Hindlimb muscle (tissue), 1 donor: Measurements from ENCODE around the gene SLC52A1. TPM values are rescaled to one million over a fixed set of nuclear protein-coding genes. Genes with fewer than 3 reads are reported as not detected.
"Not testable (repeated sequence)": the region's sequence is repeated elsewhere in the genome, so short reads cannot be mapped to it uniquely, and the experiment has no call there.

Experiments
- DNase-seq: peaks from one replicate; pipeline ENCODE4 v3.0.0-alpha.2; 2013
- polyA plus RNA-seq: library from polyadenylated mRNA; unstranded; fragments of 120-200 nt; gene quantifications from one replicate; pipeline ENCODE4 v1.2.1, GENCODE V29; 2013; ENCODE audit not compliant: insufficient read length

SLC52A1 gene
- polyA plus RNA-seq, 1 donor, result not detected

- peak; percentile 85 for DNase-seq
Measured at GRCh38 chr17:5031365-5032082, 3.7 kb downstream of the SLC52A1 start.

GRCh38 chr17:5030168-5030567, 5.1 kb downstream of the SLC52A1 start:
- not testable (repeated sequence) for DNase-seq

GRCh38 chr17:5027916-5028315, 7.3 kb downstream of the SLC52A1 start:
- no peak for DNase-seq

GRCh38 chr17:5027299-5027698, 7.9 kb downstream of the SLC52A1 start:
- no peak for DNase-seq

GRCh38 chr17:5024604-5025003, 10.6 kb downstream of the SLC52A1 start:
- DNase-seq, result no peak

- DNase-seq, result no peak
Measured at GRCh38 chr17:5023588-5024147, 11.6 kb downstream of the SLC52A1 start.

GRCh38 chr17:5022171-5022711, 13.0 kb downstream of the SLC52A1 start:
- DNase-seq, result no peak

- DNase-seq, result no peak
Measured at GRCh38 chr17:5020502-5021023, 14.7 kb downstream of the SLC52A1 start.

- no peak for DNase-seq
Measured at GRCh38 chr17:5019475-5019956, 15.7 kb downstream of the SLC52A1 start.

GRCh38 chr17:5014357-5014756, 20.9 kb downstream of the SLC52A1 start:
- DNase-seq, result no peak

GRCh38 chr17:5011928-5012327, 23.3 kb downstream of the SLC52A1 start:
- no peak for DNase-seq

- DNase-seq, result no peak
Measured at GRCh38 chr17:5003214-5003867, 31.9 kb downstream of the SLC52A1 start.

- no peak for DNase-seq
Measured at GRCh38 chr17:5002121-5002788, 33.0 kb downstream of the SLC52A1 start.

- no peak for DNase-seq
Measured at GRCh38 chr17:5000237-5000639, 35.0 kb downstream of the SLC52A1 start.

- DNase-seq, result no peak
Measured at GRCh38 chr17:4999430-5000093, 35.7 kb downstream of the SLC52A1 start.

- no peak for DNase-seq
Measured at GRCh38 chr17:4998732-4999429, 36.3 kb downstream of the SLC52A1 start.

GRCh38 chr17:4998027-4998731, 37.0 kb downstream of the SLC52A1 start:
- no peak for DNase-seq

GRCh38 chr17:4997302-4998026, 37.8 kb downstream of the SLC52A1 start, which contains the start of the genes INCA1 and KIF1C:
Gene INCA1 (minus strand): TSS chr17:4997522. CDS start chr17:4994437, 3,085 bp downstream.
Gene KIF1C (plus strand): TSS chr17:4997950. CDS start chr17:5000247, 2,297 bp downstream.
- DNase-seq, result peak; percentile 93

- DNase-seq, result no peak
Measured at GRCh38 chr17:4994081-4994595, 41.1 kb downstream of the SLC52A1 start.
